HEK293 (cell line): ENCODE data around the gene CD101.

Experiments used
- CTCF ChIP-seq: fragments of 450-650 bp; formaldehyde crosslinking; IDR thresholded peaks from 2 replicates; pipeline ENCODE4 v1.5.1; 2016; ENCODE audit warnings: missing biosample characterization, missing genetic modification characterization
- ZNF184 ChIP-seq: fragments of 450-650 bp; IDR thresholded peaks from 2 replicates; pipeline ENCODE4 v1.5.1; 2018; ENCODE audit warnings: missing biosample characterization, mild to moderate bottlenecking, missing genetic modification characterization
- ZNF610 ChIP-seq: fragments of 450-650 bp; formaldehyde crosslinking; IDR thresholded peaks from 2 replicates; pipeline ENCODE4 v1.5.1; 2016; ENCODE audit warnings: missing biosample characterization, missing genetic modification characterization, borderline replicate concordance

GRCh38 chr1:116991171-116991845, 10.3 kb upstream of the CD101 start:
- TF ChIP-seq ZNF610 (tag by site-specific recombination) (no peak), CTCF (tag by site-specific recombination) (no peak), ZNF184 (no peak)
